GM19035 (cell line): ENCODE measurements around the gene TUBA3E.
"Not testable (repeated sequence)": the region's sequence is repeated elsewhere in the genome, so short reads cannot be mapped to it uniquely, and the experiment has no call there.

Experiments
- ATAC-seq: cut with Tn5 transposase; IDR thresholded peaks from one replicate; pipeline ENCODE4 v1.9.1; 2021; ENCODE audit not compliant: unreplicated experiment

Gene TUBA3E

DNA sequence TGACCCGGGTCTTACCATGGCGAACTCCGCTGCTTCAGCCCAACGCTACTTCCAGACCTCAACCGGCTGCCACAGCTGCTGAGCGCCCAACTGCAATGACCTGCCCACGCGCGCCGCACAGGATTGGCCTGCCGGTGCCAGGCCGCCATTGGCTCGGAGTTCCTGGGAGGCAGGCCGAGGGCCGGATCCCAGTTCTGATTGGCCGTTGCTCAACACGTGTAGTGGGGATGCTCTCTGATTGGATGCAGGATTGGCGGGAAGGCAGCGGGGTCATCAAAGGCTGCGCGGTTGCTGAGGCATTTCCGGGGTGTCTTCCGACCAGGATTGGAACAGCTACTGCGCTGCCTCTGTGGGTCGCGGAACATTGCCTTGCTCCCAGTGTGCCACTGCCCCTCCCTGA lies at the start of gene TUBA3E:
Gene TUBA3E (minus strand): TSS at position 97 of the 400 bp plus-strand sequence. CDS start 79 bp downstream, at position 18.
- no peak for ATAC-seq

DNA sequence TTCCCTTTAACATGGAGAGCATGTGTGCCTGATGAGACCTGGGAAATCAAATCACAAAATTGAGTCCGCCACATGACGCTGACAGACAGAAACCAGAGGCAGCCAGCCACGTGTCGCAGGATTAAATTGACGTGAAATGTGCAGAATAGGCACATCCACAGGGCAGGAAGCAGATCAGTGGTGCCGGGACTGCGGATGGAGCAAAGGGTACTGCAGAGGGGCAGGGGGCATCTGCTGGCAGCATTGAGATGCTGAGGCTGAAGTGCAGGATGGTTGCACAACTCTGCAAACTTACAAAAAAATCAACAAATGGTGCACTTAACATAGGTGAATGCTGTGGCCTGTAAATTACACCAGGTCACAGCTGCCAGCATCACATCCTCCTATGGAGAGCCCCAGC lies 48.2 kb upstream of the TUBA3E start:
- no peak for ATAC-seq

DNA sequence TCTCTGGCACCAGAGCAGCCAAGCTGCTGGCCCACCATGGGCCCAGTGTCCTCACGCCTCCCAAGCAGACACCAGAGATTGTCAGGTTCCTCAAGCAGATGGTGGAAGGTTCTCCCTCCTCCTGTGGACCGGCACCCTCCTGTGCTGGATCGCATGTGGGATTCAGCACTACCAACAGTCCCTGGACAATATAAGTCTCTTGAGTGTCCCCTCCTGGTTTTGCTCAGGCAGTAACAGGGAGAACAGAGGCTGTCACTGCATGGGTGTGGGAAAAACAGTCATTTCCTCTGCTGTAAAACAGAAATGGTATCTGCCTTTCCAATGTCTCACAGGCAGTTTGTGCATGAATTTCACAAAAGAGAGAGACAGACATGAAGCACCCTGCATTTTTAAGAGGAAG lies 47.7 kb upstream of the TUBA3E start:
- ATAC-seq: no peak

DNA sequence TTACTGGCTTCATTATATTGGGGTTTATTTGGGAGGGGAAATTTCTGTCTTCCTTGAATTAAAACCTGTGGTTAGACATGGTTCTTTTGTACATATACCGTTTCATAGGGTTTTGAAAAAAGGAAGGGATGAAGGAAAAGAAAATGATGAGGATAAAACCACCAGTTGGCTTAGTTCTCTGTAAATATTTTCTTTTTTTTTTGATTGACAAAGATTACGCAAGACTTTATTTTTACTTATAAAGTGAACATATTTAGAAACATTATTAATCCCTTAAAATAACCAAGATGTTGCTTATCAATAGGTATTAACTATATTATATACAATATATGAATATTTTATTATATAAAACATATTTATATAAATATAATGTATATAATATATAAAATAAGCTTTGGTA lies 45.1 kb upstream of the TUBA3E start:
- ATAC-seq: no peak

DNA sequence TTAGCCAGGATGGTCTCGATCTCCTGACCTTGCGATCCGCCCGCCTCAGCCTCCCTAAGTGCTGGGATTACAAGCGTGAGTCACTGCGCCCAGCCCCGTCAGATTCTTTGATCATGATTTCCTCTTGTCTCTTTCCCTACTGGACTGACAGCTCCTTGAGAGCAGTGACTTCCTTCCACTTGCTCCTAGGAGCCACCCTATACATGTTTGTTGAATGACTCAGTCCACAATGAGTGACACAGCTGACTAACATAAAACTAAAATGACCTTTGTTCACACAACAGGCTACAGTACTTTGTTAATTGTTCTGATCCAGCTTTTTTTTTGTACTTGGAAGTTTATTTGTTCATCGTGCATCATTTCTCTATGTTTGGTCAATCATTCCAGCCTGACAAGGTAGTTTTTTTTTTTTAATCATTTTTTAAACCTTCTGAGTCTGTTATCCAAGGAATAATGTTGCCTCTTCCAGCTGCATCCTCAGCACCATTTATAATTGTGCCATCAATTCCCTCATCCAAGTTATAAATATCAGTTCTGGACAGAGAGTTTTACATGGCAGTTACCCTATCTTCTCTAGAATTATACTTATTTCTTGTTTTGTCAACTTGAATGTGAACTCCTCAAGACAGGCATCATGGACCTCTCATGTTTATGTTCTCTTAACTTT lies 42.9 kb upstream of the TUBA3E start:
- ATAC-seq: no peak

DNA sequence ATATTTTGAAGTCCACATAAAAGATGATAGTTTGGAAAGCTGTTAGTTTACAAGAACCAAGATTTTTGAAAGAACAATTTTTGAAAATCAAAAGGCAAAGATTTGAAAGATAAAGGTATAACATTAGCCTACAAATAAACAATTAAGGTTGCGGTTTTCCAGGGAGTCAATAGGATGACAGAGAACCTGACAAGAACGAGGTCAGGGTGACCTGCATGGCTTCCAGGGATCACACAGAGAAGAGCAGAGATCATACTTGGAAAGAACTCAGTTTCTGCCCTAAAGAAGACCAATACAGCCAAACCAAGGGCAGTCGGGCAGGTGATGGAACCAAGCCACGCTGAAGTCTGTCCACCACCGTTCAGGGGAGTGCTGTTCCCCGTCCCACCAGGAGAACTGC lies 41.3 kb upstream of the TUBA3E start:
- not testable (repeated sequence) for ATAC-seq

DNA sequence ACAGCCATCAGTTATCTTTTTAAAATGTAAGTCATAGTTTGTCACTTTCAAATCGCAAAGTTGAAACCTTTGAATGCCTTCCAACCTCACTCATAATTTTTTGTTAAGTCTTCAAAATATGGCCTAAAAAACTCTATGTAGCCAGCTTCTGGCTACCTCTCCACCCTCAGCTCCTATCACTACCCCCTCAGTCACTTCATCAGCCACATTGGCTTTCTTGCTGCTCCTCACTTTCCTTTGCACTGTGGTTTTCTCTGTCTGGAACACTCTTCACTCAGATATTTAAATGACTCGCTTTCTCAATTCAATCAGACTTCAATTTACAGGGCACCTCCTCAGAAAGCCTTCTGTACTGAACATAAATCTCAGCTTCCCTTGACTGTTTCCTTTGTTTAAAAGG lies 34.8 kb upstream of the TUBA3E start:
- ATAC-seq: not testable (repeated sequence)

DNA sequence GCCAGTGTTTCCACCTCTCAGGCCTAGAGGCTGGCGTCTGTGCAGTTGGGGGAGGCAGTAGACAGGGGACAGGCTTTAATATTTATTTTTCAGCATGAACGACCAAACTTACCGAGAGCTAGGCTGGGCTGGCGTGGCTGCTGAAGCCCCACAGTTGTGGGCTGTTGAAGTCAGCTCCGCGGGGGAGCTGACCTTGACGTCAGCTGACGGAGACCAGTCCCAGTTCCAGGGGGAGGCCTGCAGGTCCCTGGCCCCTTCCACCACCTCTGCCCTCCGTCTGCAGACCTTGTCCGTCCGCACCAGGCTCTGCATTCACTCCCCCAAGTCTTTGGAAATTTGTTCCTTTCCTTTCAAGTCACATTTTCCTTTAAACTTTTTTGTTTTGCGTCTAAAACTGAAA lies 33.4 kb upstream of the TUBA3E start:
- ATAC-seq: no peak

DNA sequence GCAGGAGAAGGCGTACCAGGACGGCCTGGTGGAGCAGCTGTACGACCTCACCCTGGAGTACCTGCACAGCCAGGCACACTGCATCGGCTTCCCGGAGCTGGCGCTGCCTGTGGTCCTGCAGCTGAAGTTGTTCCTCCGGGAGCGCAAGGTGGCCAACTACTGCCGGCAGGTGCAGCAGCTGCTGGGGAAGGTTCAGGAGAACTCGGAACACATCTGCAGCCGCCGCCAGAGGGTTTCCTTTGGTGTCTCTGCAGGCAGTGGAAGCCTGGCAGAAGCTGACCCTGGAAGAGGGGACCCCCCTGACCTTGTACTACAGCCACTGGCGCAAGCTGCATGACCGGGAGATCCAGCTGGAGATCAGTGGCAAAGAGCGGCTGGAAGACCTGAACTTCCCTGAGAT lies 32.7 kb upstream of the TUBA3E start:
- not testable (repeated sequence) for ATAC-seq

DNA sequence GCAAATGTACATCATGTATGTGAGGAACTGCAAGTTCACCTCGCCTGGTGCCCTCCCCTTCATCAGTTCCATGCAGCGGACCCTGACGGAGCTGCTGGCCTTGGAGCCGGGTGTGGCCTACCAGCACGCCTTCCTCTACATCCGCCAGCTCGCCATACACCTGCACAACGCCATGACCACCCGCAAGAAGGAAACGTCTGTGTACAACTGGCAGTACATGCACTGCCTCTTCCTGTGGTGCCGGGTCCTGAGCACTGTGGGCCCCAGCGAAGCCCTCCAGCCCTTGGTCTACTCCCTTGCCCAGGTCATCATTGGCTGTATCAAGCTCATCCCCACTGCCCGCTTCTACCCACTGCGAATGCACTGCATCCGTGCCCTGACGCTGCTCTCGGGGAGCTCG lies 32.1 kb upstream of the TUBA3E start:
- ATAC-seq: not testable (repeated sequence)

DNA sequence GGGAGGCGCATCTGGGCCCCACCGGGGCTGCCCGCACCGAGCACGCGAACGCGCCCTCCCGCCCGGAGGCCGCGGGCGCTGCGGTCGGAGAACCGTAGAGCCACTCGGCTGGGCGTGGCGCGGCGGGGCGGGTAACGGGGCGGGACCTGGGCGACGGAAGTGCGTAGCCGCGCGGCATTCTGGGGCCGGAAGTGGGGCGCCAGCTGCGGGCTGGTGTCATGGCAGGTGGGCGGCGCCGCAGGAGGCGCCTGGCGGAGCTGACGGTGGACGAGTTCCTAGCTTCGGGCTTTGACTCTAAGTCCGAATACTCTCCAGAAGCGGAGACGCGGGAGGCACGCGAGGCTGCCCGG lies 30.9 kb upstream of the TUBA3E start:
- ATAC-seq: not testable (repeated sequence)

DNA sequence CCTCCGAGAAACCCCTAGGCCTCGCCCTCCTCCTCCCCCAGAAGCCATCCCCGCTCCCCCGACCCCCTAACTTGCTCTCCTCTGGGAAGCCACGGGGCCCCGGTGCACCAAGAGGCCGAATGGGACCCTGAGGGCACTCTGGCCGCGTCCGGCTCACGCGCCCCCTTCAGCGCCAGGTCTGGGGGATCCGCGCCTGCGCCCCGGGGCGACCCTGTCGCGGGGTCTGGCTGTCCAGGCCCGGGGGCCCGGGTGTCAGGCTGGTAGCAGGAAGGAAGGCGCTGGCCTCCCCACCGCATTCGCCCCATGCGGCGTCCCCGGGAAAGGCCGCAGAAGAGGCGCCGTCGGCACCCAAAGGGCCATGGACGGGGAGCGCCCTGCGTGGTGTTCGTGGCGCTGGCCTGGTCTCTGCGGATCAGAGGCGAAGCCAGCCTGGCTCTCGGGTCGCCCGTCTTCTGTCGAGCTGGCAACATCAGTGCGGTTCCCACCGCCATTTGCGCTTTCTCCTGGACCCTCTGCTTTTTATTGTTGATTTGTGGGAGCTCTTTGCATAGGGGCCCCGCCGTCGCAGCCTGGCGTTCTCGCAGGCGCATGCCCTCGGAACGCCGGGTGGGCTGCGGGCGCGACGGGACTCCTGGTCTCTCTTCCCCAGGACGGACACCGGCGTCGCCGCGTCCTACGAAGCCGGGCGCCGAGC lies 30.4 kb upstream of the TUBA3E start:
- ATAC-seq: not testable (repeated sequence)

DNA sequence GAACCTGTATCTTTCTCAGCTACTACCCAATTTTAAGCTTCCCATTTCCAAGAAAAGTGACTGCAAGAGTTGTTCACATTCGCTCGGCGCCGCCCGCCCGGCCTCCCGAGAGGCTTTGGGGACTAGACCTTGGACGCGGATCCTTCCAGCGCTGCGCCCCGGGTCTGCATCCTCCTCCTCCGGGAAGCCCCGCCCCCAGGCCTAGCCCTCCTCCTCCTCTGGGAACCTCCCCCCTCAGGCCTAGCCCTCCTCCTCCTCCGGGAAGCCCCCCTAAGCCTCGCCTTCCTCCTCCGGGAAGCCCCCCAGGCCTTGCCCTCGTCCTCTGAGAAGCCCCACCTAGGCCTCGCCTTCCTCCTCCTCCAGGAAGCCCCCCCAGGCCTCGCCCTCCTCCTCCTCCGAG lies 29.8 kb upstream of the TUBA3E start:
- not testable (repeated sequence) for ATAC-seq

DNA sequence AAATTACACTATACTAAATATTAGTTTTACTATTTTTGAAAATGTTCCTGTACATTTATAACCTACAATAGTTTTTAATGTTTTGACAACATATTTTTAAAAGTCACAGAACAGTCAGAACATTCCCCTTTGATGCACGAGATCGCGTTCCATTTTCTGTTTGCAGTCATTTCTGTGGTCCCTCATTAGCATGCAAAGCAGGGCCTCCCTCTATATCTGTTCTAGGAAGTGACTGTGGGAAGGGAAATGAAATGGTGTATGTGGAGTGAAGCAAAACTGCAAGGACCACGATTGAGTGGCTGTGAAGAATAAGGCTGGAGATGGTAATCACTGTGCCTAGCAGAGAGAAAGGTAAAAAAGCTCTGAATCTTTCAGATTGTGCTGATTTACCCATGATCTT lies 24.3 kb upstream of the TUBA3E start:
- ATAC-seq: peak; percentile 88

DNA sequence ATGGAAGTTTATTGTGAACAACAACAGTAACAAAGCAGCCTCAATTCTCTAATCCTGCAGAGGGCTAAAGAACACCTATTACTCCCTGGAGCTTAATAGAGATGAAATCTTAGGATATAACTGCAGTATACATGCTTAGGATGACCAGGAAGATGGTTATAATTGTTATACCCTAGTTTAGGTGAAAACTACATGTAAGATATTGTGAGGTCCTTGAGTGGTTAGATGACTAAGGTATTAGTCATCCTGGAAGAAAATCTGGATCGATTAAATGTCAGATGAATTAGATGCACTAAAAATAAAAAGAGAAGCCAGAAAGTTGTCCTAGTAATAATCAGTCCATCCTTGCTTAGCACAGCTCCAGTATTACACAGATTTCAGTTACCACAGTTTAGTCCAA lies 22.3 kb upstream of the TUBA3E start:
- ATAC-seq: not testable (repeated sequence)

DNA sequence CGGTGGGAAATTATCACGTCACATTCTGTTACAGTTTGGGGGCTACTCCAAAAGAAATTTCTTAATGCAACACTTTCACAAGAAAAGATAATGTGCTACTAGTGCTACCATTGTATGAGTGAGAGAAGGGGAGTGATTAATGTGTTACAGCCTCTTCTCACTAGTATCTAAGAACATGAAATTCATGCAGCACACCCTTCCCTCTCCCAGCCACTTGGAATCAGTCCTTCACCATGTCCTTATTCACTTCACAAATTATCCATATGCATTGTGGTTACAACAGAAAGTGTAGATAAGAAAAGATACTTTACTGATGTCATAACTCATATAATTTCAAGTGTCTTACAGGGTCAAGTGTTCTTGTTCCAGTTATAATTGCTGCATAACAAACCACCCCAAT lies 20.9 kb upstream of the TUBA3E start:
- ATAC-seq: not testable (repeated sequence)

DNA sequence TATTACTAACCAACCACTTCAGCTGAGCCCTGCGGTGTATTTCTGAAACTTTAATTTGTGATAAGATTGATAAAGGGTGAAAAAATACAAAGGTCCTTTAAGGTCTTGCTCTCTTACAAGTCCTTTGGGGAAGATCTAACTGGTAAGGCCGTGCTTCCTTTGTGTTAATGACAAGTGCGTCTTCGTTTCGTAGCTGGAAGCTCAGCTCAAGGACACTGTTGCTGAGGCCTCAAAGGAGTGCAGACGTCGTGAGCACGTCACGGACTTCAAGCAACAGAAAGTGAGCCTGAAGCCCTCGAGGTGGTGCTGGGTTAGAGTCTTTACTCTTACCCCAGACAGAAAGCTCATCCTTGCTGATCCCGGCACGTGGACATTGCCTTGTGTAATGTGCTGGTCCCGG lies 8.8 kb upstream of the TUBA3E start:
- not testable (repeated sequence) for ATAC-seq

DNA sequence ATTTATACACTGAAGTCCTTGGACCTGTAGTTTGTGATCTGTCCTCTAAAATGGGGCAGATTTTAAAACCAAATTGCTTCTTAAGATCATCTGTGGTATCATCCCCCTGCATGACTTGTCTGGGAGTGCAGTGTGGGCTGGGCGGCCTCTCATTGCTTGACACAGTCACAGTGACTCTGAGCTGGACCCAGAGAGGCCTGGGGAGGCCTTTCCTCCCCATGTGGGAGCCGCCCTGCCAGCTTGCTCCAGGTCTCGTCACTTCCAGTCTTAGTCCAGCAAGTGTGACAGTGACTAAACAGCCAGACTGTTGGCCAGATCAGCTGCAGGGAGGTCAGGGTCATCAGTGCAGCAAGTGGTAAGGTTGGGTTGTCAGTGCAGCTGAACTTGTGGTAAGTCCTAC lies 4.9 kb upstream of the TUBA3E start:
- ATAC-seq: not testable (repeated sequence)

DNA sequence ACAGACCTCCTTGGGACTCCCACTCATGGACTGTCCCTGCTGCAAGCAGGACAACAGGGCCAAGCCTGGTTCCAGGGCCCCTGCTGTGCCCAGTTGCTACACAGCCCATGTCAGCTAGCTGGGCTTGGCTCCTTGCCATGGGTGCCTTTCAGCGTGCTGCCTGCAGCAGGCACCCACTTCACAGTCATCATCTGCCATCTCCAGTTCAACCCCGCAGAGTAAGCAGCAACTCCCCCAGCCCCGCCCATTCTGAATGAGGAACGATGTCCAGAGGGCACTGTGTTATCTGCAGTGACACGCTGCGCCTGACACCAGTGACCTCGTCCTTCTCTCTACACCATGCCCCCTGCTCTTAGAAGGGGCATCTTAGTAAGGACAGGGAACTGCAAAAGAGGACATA lies 4.3 kb upstream of the TUBA3E start:
- not testable (repeated sequence) for ATAC-seq

DNA sequence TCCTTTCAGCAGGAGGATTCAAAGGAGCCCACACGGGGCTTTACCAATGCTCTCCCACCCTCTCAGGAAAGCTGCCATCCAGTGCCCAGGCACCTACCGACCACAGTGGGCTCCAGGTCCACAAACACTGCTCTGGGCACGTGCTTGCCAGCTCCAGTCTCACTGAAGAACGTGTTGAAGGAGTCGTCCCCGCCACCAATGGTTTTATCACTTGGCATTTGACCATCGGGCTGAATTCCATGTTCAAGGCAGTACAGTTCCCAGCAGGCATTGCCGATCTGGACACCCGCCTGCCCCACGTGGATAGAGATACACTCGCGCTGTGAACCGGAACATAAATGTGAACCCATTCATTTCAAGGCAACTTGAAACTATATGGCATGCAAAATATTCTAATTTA lies 2.2 kb downstream of the TUBA3E start:
- not testable (repeated sequence) for ATAC-seq

DNA sequence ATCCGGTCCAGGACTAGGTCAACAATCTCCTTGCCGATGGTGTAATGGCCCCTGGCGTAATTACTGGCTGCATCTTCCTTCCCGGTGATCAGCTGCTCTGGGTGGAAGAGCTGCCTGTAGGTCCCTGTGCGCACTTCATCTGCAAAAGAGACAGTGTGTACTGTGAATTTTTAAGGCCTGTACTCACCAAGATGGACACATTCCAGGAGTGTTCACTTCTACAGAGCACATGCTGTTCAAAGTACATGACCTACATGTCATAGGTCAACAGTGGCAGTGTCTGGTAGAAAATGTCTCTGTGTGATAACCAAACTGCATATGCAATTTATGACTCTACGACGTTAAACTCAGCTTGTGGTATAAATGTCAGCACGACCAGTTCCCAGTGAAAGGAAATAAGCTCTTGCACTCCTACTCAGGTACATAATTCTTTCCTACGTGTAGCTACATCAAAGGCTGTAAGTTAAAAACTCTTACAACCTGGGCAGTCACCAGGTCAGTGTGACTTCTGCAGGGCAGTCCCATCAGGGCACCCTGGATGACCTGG lies 3.1 kb downstream of the TUBA3E start:
- ATAC-seq: not testable (repeated sequence)

DNA sequence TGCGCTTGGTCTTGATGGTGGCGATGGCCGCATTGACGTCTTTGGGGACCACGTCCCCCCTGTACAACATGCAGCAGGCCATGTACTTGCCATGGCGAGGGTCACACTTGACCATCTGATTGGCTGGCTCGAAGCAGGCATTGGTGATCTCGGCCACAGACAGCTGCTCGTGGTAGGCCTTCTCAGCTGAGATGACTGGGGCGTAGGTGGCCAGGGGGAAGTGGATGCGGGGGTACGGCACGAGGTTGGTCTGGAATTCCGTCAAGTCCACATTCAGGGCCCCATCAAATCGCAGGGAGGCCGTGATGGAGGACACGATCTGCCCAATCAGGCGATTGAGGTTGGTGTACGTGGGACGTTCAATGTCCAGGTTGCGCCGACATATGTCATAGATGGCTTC lies 4.4 kb downstream of the TUBA3E start:
- not testable (repeated sequence) for ATAC-seq
